Left ventricle myocardium inferior (tissue), 1 donor: ENCODE measurements around the gene FAM13C. TPM values are rescaled to one million over a fixed set of nuclear protein-coding genes. Genes with fewer than 3 reads are reported as not detected.

Source experiments
- DNase-seq: peaks from one replicate; pipeline ENCODE4 v3.0.0-alpha.2; 2020
- H3K27ac ChIP-seq: fragments of 200-600 bp; replicated peaks from 2 replicates; pipeline ENCODE4 v1.8.0; 2021
- H3K27me3 ChIP-seq: fragments of 200-600 bp; 2 replicates; pipeline ENCODE4 v1.8.0; 2021; ENCODE audit warnings: low read depth
- H3K36me3 ChIP-seq: fragments of 200-600 bp; 2 replicates; pipeline ENCODE4 v1.8.0; 2021
- H3K4me1 ChIP-seq: fragments of 200-600 bp; 2 replicates; pipeline ENCODE4 v1.8.0; 2021
- H3K4me3 ChIP-seq: fragments of 200-600 bp; 2 replicates; pipeline ENCODE4 v1.8.0; 2021; ENCODE audit warnings: mild to moderate bottlenecking, moderate library complexity
- H3K9me3 ChIP-seq: fragments of 200-600 bp; replicated peaks from 2 replicates; pipeline ENCODE4 v1.8.0; 2021
- intact Hi-C: fragments of 100-400 bp; cut with micrococcal nuclease; formaldehyde crosslinking; loops from one replicate; pipeline ENCODE4 v1.11.0; 2022
- total RNA-seq: library from RNA; stranded (reverse); fragmentation: NEBNext Ultra II Directional; extraction: Animal tissue kit (Norgen Biotek cat#: 25700); gene quantifications from one replicate; pipeline ENCODE4 v1.2.1, GENCODE V29; 2021
- TF ChIP-seq, protein P1 (sequence below): fragments of 200-600 bp; IDR thresholded peaks from 2 replicates; pipeline ENCODE4 v1.8.0; 2021; ENCODE audit warnings: antibody characterized with exemption, mild to moderate bottlenecking, borderline replicate concordance
- donor health status: DM: no; HTN: yes; CAD: no; lungs with severe emphysema.

Gene FAM13C
- total RNA-seq, 1 donor from 2014 or later = 5.2 TPM

- H3K9me3 ChIP-seq = no peaks in the 10 kb centered on the region
- peaks cover 7% of the 10 kb centered on the region for H3K36me3 ChIP-seq
- H3K27ac ChIP-seq = no peak overlapping the region
- intact Hi-C loops = no loop called here
- H3K4me3 ChIP-seq = no peak overlapping the region
- TF ChIP-seq, protein P1, sequence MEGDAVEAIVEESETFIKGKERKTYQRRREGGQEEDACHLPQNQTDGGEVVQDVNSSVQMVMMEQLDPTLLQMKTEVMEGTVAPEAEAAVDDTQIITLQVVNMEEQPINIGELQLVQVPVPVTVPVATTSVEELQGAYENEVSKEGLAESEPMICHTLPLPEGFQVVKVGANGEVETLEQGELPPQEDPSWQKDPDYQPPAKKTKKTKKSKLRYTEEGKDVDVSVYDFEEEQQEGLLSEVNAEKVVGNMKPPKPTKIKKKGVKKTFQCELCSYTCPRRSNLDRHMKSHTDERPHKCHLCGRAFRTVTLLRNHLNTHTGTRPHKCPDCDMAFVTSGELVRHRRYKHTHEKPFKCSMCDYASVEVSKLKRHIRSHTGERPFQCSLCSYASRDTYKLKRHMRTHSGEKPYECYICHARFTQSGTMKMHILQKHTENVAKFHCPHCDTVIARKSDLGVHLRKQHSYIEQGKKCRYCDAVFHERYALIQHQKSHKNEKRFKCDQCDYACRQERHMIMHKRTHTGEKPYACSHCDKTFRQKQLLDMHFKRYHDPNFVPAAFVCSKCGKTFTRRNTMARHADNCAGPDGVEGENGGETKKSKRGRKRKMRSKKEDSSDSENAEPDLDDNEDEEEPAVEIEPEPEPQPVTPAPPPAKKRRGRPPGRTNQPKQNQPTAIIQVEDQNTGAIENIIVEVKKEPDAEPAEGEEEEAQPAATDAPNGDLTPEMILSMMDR = no peak
- H3K4me1 ChIP-seq = peaks cover 10% of the 10 kb centered on the region
- no peak for DNase-seq
- no peaks in the 10 kb centered on the region for H3K27me3 ChIP-seq
Measured at GRCh38 chr10:59302381-59302780, 60.0 kb downstream of the FAM13C start.

DNA sequence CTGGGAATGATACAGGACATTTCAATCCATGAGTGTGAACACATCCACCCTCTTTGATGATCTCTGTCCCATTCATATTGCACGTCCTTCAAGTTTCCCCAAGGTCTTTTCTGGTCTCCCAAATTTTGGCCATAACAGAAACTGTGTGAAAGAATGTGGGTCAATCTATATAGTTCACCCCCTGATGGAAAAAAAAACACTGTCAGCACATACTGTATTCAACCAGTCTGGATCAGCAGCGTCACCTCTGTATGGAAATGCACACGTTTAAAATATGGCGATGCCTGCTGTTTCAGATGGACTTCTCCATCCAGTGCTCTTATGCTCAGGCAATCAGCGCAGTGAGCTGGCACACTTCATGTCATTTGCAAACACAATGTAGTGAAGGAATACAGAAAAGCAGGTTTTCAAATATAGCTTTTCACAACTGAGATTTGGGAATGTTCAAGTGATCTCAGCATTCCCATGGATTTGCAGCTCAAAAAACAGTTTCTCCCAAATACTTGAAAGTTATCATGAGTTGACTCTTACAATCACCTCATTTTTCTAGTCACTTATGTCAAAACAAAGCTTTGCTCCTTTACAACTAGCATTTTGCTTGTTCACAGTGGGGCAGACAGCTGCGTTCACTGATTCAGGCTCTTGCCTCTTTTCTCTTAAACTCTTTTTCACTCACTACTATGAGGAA lies 61.1 kb downstream of the FAM13C start:
- no peak for DNase-seq
- Histone ChIP-seq H3K27ac (no peak overlapping the region), H3K9me3 (no peaks in the 10 kb centered on the region), H3K27me3 (no peaks in the 10 kb centered on the region), H3K36me3 (peaks cover 7% of the 10 kb centered on the region), H3K4me3 (no peak overlapping the region), H3K4me1 (peaks cover 9% of the 10 kb centered on the region)
- TF ChIP-seq, protein P1 = no peak
- intact Hi-C loops = no loop called here

DNA sequence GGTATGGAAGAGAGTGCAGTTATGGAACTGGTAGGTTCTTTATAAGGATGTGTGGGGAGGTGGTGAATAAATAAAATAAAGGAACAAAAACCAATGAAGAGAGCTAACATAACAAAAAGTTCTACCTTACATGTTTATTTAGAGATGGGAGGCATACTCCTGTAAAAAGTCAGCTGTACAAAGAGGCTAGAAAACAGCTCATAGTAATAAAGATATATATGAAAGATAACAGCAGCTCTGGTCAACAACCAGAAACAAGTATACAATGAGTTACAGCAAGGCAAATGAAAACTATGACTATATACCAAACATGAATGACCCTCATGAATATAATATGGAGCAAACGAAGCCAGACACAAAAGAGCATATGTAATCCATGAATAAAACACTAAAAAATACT lies 62.0 kb downstream of the FAM13C start:
- H3K27ac ChIP-seq = no peak overlapping the region
- intact Hi-C loops = no loop called here

DNA sequence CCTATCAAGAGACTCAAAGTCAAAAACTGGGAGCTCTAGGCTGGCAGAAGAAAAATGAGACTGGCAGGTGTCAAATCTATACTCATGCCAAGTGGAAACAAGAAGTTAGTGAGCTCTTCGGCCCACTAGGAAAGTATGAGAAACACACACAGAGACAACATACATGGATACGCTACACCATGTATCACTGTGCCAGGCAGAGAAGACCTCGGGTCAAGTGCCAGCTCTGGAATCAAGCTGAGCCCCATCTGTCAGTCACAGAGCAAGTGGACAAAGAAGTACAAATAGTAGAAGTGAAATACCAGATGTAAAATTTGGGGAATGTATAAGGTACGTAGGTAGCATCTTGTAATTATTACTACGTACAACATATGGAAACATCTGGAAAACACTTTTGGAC lies 62.4 kb downstream of the FAM13C start:
- Histone ChIP-seq H3K4me3 (no peak overlapping the region), H3K27ac (no peak overlapping the region), H3K27me3 (no peaks in the 10 kb centered on the region), H3K9me3 (no peaks in the 10 kb centered on the region), H3K4me1 (peaks cover 12% of the 10 kb centered on the region), H3K36me3 (peaks cover 7% of the 10 kb centered on the region)
- TF ChIP-seq, protein P1 = no peak
- intact Hi-C loops = no loop called here
- DNase-seq = no peak

More for the DNA sequence above, 62.0 kb downstream of the FAM13C start:
- Histone ChIP-seq H3K9me3 (no peaks in the 10 kb centered on the region), H3K36me3 (peaks cover 7% of the 10 kb centered on the region), H3K27me3 (no peaks in the 10 kb centered on the region), H3K4me3 (no peak overlapping the region), H3K4me1 (peaks cover 9% of the 10 kb centered on the region)
- TF ChIP-seq, protein P1 = no peak
- DNase-seq = no peak

GRCh38 chr10:59290448-59290847 lies 71.9 kb downstream of the FAM13C start:
- Histone ChIP-seq H3K36me3 (no peaks in the 10 kb centered on the region), H3K4me3 (no peak overlapping the region), H3K9me3 (no peaks in the 10 kb centered on the region), H3K4me1 (peaks cover 17% of the 10 kb centered on the region), H3K27me3 (no peaks in the 10 kb centered on the region), H3K27ac (no peak overlapping the region)
- TF ChIP-seq, protein P1 = peak; percentile 9
- intact Hi-C loops = no loop called here
- no peak for DNase-seq
